ENCODE results near the gene COL23A1. TPM values are rescaled to one million over a fixed set of nuclear protein-coding genes. Genes with fewer than 3 reads are reported as not detected.

The COL23A1 gene
- total RNA-seq, 1 donor from 2014 or later = 0.12 TPM

- Mint-ChIP-seq H3K9me3 (ENCODE audit: low read depth) (peaks cover 3% of the 10 kb centered on the region), H3K27ac (ENCODE audit: unreplicated experiment) (no peak overlapping the region), H3K27me3 (ENCODE audit: low read depth) (peaks cover 2% of the 10 kb centered on the region), H3K4me1 (ENCODE audit: low read depth) (no peaks in the 10 kb centered on the region), H3K4me3 (ENCODE audit: unreplicated experiment) (no peak overlapping the region), H3K36me3 (ENCODE audit: low read depth) (no peaks in the 10 kb centered on the region)
- TF ChIP-seq, protein P1, sequence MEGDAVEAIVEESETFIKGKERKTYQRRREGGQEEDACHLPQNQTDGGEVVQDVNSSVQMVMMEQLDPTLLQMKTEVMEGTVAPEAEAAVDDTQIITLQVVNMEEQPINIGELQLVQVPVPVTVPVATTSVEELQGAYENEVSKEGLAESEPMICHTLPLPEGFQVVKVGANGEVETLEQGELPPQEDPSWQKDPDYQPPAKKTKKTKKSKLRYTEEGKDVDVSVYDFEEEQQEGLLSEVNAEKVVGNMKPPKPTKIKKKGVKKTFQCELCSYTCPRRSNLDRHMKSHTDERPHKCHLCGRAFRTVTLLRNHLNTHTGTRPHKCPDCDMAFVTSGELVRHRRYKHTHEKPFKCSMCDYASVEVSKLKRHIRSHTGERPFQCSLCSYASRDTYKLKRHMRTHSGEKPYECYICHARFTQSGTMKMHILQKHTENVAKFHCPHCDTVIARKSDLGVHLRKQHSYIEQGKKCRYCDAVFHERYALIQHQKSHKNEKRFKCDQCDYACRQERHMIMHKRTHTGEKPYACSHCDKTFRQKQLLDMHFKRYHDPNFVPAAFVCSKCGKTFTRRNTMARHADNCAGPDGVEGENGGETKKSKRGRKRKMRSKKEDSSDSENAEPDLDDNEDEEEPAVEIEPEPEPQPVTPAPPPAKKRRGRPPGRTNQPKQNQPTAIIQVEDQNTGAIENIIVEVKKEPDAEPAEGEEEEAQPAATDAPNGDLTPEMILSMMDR (IDR thresholded peaks at IDR 0.05) = no peak
- DNase-seq (ENCODE audit: low spot score) = no peak
These were observed 400.8 kb downstream of the COL23A1 start for GRCh38 chr5:178189433-178189832.

Other genes with a start within 250 kb of the COL23A1 start
- 19.9 to 28.1 TPM (median 21.8 TPM) in 3 replicates for gene CLK4, start 36.7 kb upstream of the COL23A1 start, total RNA-seq
- 12.6 to 13.5 TPM (median 13.4 TPM) in 3 replicates for gene ZNF354A, start 140.3 kb upstream of the COL23A1 start, total RNA-seq

Data from chondrocyte (in vitro differentiated cells).